Psoas muscle (tissue), 8 donors: ENCODE data around the gene CDT1. TPM values are rescaled to one million over a fixed set of nuclear protein-coding genes. Genes with fewer than 3 reads are reported as not detected.
"Not testable (repeated sequence)": the region's sequence is repeated elsewhere in the genome, so short reads cannot be mapped to it uniquely, and the experiment has no call there.

ENCODE experiments used
- ATAC-seq, 4 donors: fragments of 200-7000 bp; cut with Tn5 transposase; one replicate each; pipeline ENCODE4 v1.9.1; 2020; ENCODE audit warnings: moderate library complexity in 3 of 4, mild to moderate bottlenecking in 2 of 4
- DNase-seq, 2 donors: peaks; one replicate each; pipeline ENCODE4 v3.0.0-alpha.2; 2020
- H3K27ac ChIP-seq: fragments of 200-600 bp; one replicate; pipeline ENCODE4 v1.8.0; 2022
- H3K27me3 ChIP-seq, 3 donors: fragments of 200-600 bp in 1 of 3; one replicate each; pipeline versions ENCODE4 v1.6.1 to v1.8.0; 2013 to 2022; ENCODE audit warnings: low read length in 2 of 3, mild to moderate bottlenecking in 2 of 3, moderate library complexity in 1 of 3; ENCODE audit not compliant: insufficient read depth in 3 of 3
- H3K36me3 ChIP-seq, 2 donors: fragments of 200-600 bp in 1 of 2; one replicate each; pipeline versions ENCODE4 v1.6.1 to v1.8.0; 2013 to 2022; ENCODE audit warnings: low read depth in 1 of 2, mild to moderate bottlenecking in 1 of 2, moderate library complexity in 1 of 2; ENCODE audit not compliant: insufficient read depth in 1 of 2
- H3K4me1 ChIP-seq: fragments of 200-600 bp; one replicate; pipeline ENCODE4 v1.8.0; 2022
- H3K4me3 ChIP-seq: fragments of 200-600 bp; one replicate; pipeline ENCODE4 v1.8.0; 2022; ENCODE audit warnings: mild to moderate bottlenecking
- H3K9me3 ChIP-seq: fragments of 200-600 bp; one replicate; pipeline ENCODE4 v1.8.0; 2022
- WGBS, 3 donors: extraction: QIAGEN DNeasy Blood & Tissue Kit; methylation state at CpG; one replicate each; pipeline versions ENCODE4 v1.1.6 to v1.1.7; 2013; 5-methylcytosine and 5-hydroxymethylcytosine counted together
- intact Hi-C, 2 donors: fragments of 100-400 bp; cut with DNase I; formaldehyde crosslinking; loops; one replicate each; pipeline versions ENCODE4 v1.11.0 to v1.14.2; 2022
- polyA plus RNA-seq, 3 donors: library from polyadenylated mRNA; stranded (reverse); fragments of 200-250 nt; gene quantifications; one replicate each; pipeline ENCODE4 v1.2.3, GENCODE V29; 2013
- total RNA-seq, 4 donors: library from RNA; stranded (reverse); fragmentation: NEBNext Ultra II Directional in 2 of 4; extraction: Animal tissue kit (Norgen Biotek cat#: 25700) in 2 of 4; gene quantifications; one replicate each; pipeline versions ENCODE4 v1.2.1 to v1.2.4, GENCODE V29; 2021 to 2023
- TF ChIP-seq, protein P1 (sequence below): fragments of 200-600 bp; IDR thresholded peaks from one replicate; pipeline ENCODE4 v1.8.0; 2022; ENCODE audit warnings: antibody characterized with exemption
- donor health status: healthy with polysubstance abuse.
- donor health status: DM: no; HTN: no; CAD: no; lungs with moderate emphysema.
- donor health status: Bipolar disorder and iron deficiency.
- donor health status: healthy.
- donor health status: DM: yes; HTN: yes; CAD: no.
- donor health status: DM: no; HTN: no; CAD: no.
- donor health status: DM: no; HTN: no; CAD: no.
- donor health status: DM: yes; HTN: yes; CAD: no.

Gene CDT1
- total and polyA plus RNA-seq, 7 donors = 0.03 to 0.59 (median 0.15) TPM; not detected in 1

DNA sequence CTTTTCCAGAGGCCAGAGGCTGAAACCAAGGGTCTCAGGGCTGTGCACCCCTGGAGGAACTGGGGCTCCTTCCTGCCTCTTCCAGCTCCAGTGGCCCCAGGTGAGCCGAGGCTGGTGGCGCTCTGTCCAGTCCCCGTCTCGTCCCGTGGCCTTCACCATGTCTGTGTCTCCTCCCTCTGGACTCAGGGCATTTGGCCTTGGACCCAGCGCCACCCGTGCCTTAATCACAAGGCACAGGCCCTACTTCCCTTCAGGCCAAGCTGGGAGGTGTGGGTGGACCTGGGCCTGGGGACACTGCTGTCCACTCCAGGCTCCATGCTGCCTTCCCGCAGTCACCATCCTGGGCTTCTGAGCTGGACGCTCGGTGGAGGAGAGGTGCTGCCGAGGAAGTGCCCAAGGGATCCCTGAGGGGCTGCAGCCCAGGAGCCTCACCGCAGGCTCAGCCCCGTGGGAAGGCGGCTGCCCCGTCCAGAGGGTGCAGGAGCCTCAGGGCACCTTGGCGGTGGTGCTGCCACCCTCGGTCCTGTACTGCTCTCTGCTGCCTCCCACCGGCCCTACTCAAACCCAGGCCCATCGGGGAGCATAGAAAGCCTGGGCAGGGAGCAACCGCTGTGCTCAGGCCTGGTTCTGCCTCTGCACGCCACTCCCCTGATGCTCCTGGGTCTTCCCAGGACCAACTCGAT lies 17.7 kb downstream of the CDT1 start:
- intact Hi-C loops = no loop called here
- WGBS, 3 donors = 82 to 91% (median 88%) methylated on average over 21 to 22 of the region's 22 CpGs
- DNase-seq (no peak), ATAC-seq (no peak)
- no peaks in the 10 kb centered on the region for H3K27me3 ChIP-seq
- H3K4me3 ChIP-seq = no peak overlapping the region
- peaks cover 0 to 20% of the 10 kb centered on the region in 2 donors for H3K36me3 ChIP-seq
- H3K9me3 ChIP-seq = no peaks in the 10 kb centered on the region
- H3K27ac ChIP-seq = no peak overlapping the region
- TF ChIP-seq, protein P1, sequence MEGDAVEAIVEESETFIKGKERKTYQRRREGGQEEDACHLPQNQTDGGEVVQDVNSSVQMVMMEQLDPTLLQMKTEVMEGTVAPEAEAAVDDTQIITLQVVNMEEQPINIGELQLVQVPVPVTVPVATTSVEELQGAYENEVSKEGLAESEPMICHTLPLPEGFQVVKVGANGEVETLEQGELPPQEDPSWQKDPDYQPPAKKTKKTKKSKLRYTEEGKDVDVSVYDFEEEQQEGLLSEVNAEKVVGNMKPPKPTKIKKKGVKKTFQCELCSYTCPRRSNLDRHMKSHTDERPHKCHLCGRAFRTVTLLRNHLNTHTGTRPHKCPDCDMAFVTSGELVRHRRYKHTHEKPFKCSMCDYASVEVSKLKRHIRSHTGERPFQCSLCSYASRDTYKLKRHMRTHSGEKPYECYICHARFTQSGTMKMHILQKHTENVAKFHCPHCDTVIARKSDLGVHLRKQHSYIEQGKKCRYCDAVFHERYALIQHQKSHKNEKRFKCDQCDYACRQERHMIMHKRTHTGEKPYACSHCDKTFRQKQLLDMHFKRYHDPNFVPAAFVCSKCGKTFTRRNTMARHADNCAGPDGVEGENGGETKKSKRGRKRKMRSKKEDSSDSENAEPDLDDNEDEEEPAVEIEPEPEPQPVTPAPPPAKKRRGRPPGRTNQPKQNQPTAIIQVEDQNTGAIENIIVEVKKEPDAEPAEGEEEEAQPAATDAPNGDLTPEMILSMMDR = no peak
- H3K4me1 ChIP-seq = no peaks in the 10 kb centered on the region

GRCh38 chr16:88822281-88823040 lies 18.9 kb downstream of the CDT1 start:
- H3K4me3 ChIP-seq = no peak overlapping the region
- no peaks in the 10 kb centered on the region for H3K27me3 ChIP-seq
- no peak overlapping the region for H3K27ac ChIP-seq
- no peaks in the 10 kb centered on the region for H3K9me3 ChIP-seq
- TF ChIP-seq, protein P1 = no peak
- 95 to 96% (median 95%) methylated on average over 24 of the region's 24 CpGs for WGBS, 3 donors
- DNase-seq (no peak), ATAC-seq (no peak)
- peaks cover 0 to 20% of the 10 kb centered on the region in 2 donors for H3K36me3 ChIP-seq
- H3K4me1 ChIP-seq = no peaks in the 10 kb centered on the region
- intact Hi-C loops = no loop called here

DNA sequence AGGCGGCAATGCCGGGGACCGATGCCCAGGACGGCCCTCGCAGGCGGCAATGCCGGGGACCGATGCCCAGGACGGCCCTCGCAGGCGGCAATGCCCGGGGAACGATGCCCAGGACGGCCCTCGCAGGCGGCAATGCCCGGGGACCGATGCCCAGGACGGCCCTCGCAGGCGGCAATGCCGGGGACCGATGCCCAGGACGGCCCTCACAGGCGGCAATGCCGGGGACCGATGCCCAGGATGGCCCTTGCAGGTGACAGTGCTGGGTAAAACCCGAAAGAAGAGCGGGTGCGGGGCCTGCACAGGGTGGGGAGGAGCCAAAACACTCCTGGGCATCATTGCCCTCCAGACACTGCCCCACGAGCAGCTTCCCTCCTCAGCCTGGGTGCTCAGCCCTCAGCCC lies 20.1 kb downstream of the CDT1 start:
- ATAC-seq, H3K27ac ChIP-seq, H3K27me3 ChIP-seq, DNase-seq, H3K4me1 ChIP-seq, H3K9me3 ChIP-seq, H3K4me3 ChIP-seq, intact Hi-C loops: not testable (repeated sequence)
- H3K36me3 ChIP-seq = peaks cover 0 to 30% of the 10 kb centered on the region in 2 donors
- WGBS, 3 donors = 71 to 95% (median 94%) methylated on average over 27 to 30 of the region's 31 CpGs

- H3K9me3 ChIP-seq = no peaks in the 10 kb centered on the region
- WGBS, 3 donors = 85 to 90% (median 86%) methylated on average over 28 to 33 of the region's 33 CpGs
- peaks cover 0 to 30% of the 10 kb centered on the region in 2 donors for H3K36me3 ChIP-seq
- DNase-seq (no peak), ATAC-seq (no peak)
- intact Hi-C loops = no loop called here
- no peaks in the 10 kb centered on the region for H3K4me1 ChIP-seq
- no peaks in the 10 kb centered on the region for H3K27me3 ChIP-seq
- TF ChIP-seq, protein P1 = no peak
- H3K27ac ChIP-seq = no peak overlapping the region
- no peak overlapping the region for H3K4me3 ChIP-seq
Observed at GRCh38 chr16:88824256-88825077, 20.9 kb downstream of the CDT1 start.

DNA sequence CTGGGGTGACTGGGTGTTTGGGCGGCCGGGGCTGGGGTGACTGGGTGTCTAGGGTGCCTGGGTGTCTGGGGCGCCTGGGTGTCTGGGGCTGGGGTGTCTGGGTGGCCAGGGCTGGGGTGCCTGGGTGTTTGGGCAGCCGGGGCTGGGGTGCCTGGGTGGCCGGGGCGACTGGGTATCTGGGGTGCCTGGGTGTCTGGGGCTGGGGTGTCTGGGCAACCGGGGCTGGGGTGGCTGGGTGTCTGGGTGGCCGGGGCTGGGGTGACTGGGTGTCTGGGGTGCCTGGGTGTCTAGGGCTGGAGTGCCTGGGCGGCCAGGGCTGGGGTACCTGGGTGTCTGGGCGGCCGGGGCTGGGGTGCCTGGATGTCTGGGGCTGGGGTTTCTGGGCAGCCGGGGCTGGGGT lies 21.6 kb downstream of the CDT1 start:
- H3K4me1 ChIP-seq = no peaks in the 10 kb centered on the region
- peaks cover 0 to 30% of the 10 kb centered on the region in 2 donors for H3K36me3 ChIP-seq
- 83 to 98% (median 97%) methylated on average over 8 to 12 of the region's 12 CpGs for WGBS, 3 donors
- no peaks in the 10 kb centered on the region for H3K9me3 ChIP-seq
- intact Hi-C loops = no loop called here
- no peak overlapping the region for H3K27ac ChIP-seq
- DNase-seq (no peak), ATAC-seq (peak in 1 of 4 donors; percentile 12)
- no peaks in the 10 kb centered on the region for H3K27me3 ChIP-seq
- TF ChIP-seq, protein P1 = no peak
- no peak overlapping the region for H3K4me3 ChIP-seq
